Stimulated activated CD8-positive, alpha-beta memory T cell treated with anti-CD3 and anti-CD28 coated beads, Interleukin-4, amount 100 ng/mL, for 24 hours (primary cell): ENCODE results near the gene NDFIP1.
"Not testable (repeated sequence)": the region's sequence is repeated elsewhere in the genome, so short reads cannot be mapped to it uniquely, and the experiment has no call there.

Experiments
- DNase-seq: peaks from one replicate; pipeline ENCODE4 v3.0.0-alpha.2; 2020; ENCODE audit warnings: low read depth

The NDFIP1 gene

GRCh38 chr5:142154449-142154841, 45.9 kb downstream of the NDFIP1 start:
- not testable (repeated sequence) for DNase-seq

GRCh38 chr5:142156839-142157463, 48.4 kb downstream of the NDFIP1 start:
- no peak for DNase-seq

GRCh38 chr5:142159354-142159753, 50.8 kb downstream of the NDFIP1 start:
- no peak for DNase-seq

DNA sequence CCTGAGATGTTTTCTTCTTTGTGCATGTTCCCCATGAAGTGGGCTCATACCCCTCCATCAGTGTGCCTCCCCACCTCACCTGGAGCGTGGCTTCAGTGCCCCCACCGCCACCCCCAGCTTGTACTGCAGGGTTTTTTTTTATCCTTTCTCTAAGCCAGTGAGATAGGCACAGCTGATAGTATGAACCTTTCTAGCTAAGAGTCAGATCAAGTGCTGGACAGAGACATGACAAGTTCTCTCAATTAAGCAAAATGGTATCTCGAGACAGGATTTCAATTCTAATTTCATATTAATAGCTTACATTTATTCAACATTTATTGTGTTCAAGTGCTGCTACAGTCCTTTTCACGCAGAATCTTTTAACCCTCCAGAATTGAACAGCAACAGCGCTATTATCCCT, 55.7 kb downstream of the NDFIP1 start:
- no peak for DNase-seq

GRCh38 chr5:142166754-142167153, 58.2 kb downstream of the NDFIP1 start:
- DNase-seq = no peak

GRCh38 chr5:142167458-142167857, 58.9 kb downstream of the NDFIP1 start:
- DNase-seq = no peak

DNA sequence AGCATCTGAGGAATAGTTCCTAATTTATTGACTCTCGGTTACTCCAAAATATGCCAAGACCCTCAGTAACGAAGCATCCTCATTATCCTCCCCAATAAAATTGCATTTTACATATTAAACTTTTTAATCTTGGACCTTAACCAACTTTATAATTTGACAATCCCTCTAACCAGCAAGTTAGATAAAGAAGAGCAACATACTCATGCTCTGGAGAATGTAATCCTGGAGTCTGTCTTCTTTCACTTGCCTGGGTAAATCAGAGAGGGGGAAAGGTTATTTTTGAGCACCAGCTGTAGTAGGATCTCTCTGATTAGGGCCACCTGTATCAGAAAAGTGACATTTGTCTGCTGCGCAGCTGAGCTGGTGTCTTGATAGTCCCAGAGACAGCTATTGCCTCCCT, 59.8 kb downstream of the NDFIP1 start:
- no peak for DNase-seq

- no peak for DNase-seq
These were observed 61.8 kb downstream of the NDFIP1 start for GRCh38 chr5:142170254-142170953.

- no peak for DNase-seq
These were observed 62.7 kb downstream of the NDFIP1 start for GRCh38 chr5:142171270-142171669.

DNA sequence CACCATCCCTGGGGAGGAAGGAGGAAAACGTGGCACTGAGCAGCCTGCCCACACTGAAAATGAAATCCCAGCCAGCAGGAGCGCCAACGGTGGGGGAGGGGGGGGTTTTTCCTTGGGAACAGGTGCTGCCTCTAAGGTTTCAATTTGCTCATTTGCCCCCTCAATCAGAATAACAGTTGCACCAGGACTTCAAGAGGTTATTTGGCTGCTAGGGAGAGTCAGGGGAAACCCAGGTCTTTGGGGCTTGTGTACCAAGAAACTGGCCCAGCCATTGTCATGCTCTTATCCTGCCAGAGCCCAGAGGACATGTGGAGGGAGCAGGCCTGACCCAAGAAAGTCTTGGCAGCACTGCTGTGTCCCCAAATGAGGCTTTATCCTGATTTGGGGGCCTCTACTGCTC, 66.5 kb downstream of the NDFIP1 start:
- no peak for DNase-seq

GRCh38 chr5:142175461-142176142, 67.0 kb downstream of the NDFIP1 start:
- DNase-seq = no peak

DNA sequence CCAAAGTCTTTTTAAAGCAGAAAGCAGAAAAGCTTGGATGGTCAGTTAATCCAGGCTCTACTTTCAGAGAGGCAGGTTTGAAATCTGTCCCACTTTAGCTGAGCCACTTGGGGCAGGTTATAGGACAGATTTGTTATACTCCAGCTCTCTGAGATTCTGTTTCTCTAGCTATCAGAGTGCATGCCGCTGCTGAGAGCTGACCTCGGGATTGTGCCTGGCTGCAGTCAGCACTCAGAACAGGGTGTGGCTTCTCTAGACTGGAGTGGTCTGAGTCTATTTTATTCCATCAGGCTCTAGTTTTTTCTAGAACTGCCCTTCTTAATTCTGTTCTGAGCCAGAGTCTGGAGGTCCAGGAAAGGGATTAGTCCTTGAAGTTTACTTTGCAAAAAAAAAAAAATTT, 67.7 kb downstream of the NDFIP1 start:
- DNase-seq = no peak

- no peak for DNase-seq
These were observed 70.1 kb downstream of the NDFIP1 start for GRCh38 chr5:142178651-142179050.

- no peak for DNase-seq
These were observed 71.3 kb downstream of the NDFIP1 start for GRCh38 chr5:142179776-142180387.

DNA sequence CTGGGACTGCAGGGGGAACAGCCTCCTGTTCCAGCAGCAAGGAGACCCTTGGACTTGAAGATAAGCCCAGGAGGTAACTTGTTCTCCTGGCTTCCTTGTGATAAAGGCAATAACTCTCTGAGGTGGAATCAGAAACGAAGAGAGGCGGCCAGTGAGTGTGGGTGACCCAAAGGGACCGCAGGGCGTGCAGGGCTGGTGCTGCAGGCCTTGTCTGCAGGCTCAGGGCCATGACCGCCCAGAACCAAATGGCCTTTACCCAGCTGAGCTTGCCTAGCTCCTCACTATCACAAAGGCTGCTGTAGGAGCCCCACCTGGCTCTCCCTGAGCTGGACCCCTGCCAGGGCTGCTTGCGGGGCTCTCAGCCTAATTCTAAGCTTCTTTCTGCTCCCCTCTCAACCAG, 72.5 kb downstream of the NDFIP1 start:
- DNase-seq = no peak

GRCh38 chr5:142181547-142182163, 73.1 kb downstream of the NDFIP1 start:
- no peak for DNase-seq

GRCh38 chr5:142182840-142183239, 74.3 kb downstream of the NDFIP1 start:
- DNase-seq = no peak

GRCh38 chr5:142183561-142183960, 75.0 kb downstream of the NDFIP1 start:
- DNase-seq = no peak

- DNase-seq = no peak
These were observed 76.4 kb downstream of the NDFIP1 start for GRCh38 chr5:142184988-142185387.

- DNase-seq = no peak
These were observed 77.9 kb downstream of the NDFIP1 start for GRCh38 chr5:142186514-142186856.

- no peak for DNase-seq
These were observed 78.4 kb downstream of the NDFIP1 start for GRCh38 chr5:142186857-142187594.

GRCh38 chr5:142188691-142189090, 80.1 kb downstream of the NDFIP1 start:
- DNase-seq = not testable (repeated sequence)
